Right kidney (tissue), 1 donor: Measurements from ENCODE around the gene PRR19.

Experiments used
- DNase-seq: peaks from one replicate; pipeline ENCODE4 v3.0.0-alpha.2; 2016

Gene PRR19

DNA sequence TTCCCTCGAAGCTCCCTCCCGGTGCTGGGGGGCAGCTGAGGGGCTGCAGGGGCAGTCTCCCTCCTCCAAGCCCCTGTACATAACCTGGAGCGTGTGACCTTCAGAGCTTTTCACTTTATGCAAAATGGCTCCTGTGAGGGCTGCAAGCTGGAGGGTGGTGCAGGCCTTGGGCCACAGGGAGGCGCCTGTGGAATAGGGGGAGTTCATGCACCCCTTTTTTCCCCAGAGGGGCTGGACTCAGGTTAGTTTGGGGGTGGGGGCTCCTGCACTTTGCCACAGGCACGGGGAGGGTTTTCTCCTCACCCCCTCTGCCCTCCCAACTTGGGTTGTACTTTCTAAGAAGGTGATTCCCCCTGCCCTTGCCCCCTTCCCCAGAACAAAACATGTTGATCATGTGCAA is 6.6 kb upstream of the PRR19 start:
- no peak for DNase-seq

DNA sequence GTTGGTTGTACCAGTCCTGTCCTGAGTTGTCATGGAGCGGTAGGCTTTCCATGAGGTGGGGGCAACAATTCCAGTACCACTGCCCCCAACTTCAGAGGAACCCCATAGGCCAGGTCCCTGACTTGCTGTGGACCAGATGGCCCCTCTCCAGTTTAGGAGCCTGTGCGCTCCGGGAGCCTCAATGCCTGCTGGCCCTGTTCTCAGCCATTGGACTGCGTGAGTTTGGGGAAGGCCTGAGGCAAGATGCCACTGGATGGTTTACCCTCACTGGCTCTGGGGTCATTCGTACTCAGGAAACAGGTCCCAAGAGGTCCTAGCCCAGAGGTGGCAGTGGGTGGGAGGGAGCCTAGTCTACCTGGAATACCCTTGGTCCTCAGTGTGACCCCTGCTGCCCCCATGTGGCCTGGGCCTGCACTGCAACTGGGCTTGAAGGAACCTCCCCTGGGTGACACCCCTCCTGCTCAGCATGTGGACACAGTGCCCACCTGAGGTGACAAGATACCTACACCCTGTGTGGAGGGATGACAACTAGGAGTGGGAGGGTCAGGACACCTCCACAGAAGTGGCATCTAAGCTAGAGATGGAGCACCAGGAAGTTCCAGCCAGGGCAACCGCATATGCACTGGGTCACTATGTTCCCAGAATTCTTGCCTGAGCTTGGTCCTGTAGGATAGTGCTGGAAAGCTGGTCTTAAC is 6.0 kb upstream of the PRR19 start:
- DNase-seq = peak; percentile 62

DNA sequence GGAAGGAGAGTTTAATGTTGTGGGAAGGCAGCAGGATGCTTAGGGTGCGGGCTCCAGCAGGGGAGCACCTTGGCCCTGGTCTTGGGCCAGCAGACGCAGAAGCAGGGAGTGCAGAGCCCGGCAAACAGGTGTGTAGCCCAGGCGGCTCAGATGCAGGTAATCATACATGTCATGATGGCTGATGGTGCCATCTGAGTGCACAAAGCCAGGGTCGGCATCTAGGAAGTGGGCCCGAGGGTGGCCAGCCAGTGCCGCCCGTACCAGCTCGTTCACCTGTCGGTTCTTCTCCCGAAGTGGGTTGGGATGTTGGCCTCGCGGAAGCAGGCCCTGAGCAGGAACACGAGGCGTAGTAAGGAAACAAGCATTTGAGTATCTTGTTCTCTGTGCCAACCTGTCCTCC is 4.9 kb upstream of the PRR19 start:
- DNase-seq = no peak

DNA sequence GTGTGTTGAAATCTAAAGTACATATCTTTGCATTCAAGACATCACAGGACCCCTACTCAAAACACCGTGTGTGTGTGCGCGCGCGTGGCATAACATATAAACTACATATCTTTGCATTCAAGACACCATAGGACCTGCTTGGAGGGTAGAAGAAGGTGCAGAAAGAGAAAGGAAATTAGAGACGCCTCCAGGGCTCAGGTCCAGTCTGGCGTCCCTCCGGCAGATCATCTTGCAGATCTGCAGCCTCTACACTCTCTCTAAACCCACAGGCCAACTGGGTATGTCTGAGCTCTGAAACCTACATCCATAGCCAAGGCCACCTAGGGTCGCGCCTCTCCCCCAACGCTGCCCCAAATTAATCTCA is 1.2 kb downstream of the PRR19 start:
- DNase-seq = no peak

DNA sequence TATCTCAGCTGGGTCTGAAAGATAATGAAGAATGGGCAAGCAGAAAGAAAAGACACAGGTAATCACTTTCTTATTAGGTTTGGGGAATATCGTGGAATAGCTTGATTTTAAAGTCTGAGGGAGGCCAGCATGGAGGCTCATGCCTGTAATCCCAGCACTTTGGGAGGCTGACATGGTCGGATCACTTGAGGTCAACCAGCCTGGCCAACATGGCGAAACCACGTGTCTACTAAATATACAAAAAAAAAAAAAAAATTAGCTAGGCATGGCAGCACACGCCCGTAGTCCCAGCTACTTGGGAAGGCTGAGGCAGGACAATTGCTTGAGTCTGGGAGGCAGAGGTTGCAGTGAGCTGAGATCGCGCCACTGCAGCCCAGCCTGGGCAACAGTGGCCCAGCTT is 1.9 kb downstream of the PRR19 start:
- DNase-seq = no peak

DNA sequence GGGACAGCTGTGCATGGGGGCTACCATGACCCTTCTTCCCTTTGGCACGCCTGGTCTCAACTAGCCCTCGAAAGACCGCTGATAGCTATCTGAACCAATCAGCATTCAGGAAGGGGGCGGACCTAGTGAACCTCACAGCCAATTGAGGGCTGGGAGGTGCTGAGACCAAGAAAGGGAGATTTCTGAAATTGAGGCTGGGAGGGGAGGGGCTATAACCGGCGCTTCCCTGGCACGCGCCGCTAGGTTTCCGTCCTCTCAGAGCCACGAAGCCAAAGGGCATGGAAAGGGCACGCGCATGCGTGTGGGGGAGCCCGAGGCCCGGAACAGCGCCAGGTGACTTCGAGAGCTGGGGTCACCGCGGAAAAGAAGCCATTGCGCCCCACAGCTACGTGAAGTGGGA is 4.7 kb downstream of the PRR19 start:
- DNase-seq = no peak

DNA sequence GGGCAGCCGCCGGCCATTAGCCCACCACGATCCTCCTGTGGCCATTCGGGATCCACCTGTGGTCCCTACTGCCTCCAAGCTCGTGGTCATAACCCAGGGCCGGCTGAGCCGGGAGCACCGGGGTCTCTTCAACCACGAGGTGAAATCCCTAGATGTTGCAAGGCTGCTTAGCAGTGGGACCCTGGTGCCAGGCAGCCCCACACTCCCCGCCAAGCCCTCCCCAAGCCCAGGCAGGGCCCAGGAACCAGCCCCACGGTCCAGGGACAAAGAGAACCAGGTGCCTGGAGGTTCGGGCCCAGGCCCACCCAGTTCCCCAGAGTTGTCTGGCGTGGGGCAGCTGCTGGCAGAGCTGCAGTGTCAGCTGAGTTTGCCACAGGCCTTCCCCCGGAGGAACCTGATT is 7.8 kb downstream of the PRR19 start:
- DNase-seq = no peak

DNA sequence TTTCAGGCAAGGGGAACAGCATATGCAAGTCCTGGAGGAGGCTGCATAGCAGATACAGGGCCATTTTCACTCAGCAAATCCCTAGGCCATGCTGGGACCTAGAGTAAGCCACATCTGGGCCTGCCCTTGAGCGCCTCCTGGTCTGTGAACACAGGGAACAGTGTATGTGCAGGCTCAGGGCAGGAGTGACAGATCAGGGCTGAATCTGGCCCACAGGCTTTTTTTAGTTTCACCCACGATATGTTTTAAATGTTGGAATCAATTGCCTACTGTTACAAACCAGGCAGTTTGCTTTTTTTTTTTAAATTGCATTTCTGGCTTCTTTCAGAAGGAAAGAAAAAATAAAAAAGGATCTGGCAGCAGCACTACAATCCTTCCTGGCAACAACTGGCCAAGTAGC is 9.7 kb downstream of the PRR19 start:
- DNase-seq = no peak

DNA sequence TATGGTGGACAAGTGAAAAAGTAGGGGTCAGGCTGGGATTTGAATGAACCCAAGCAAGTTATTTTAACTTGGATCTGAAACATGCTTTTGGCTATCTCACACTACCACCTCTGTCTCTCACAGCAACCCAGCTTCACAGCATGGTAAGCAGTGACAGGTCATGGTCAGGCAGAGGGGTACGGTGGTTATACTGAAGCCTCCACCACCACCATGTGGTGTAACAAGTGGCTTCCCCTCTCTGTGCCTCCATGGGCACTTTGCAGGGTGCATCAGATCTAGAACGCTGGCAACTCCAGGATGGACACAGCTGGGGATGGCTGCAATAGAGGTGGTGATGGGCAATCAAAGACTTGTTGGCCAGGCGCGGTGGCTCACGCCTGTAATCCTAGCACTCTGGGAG is 10.4 kb downstream of the PRR19 start:
- no peak for DNase-seq

DNA sequence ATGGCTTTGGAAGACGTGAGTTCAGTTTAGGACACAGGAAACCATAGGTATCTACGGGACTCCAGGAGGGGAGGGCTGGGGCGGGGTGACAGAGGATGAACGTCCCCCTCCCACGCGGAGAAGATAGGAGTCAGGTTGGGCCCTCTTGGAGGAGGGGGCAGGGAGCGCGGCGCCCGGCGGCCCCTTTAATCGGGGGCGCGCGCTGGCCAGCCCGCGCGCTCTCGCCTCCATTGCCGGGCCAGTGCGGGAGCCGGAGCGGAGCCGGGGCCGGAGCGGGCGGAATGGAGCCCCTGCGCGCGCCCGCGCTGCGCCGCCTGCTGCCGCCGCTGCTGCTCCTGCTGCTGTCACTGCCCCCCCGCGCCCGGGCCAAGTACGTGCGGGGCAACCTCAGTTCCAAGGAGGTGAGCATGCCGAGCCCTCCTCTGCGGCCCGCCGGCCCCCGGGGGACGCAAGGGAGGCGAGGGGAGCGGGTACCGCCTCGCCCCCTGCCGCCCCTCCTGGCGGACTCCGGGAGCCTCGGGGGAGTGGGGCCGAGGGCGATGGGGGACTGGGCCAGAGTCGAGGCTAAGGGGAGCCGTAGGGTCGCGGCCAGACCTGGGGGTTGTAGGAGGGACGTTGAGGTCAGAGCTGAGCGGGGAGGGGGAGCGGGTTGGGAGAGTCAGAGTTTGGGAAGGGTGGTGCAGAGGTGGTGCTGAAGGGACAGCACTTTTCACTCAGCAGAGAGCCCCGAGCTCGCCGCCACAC is 11.3 kb downstream of the PRR19 start, which contains the start of gene TMEM145:
Gene TMEM145 (plus strand): TSS at position 214 of the 744 bp plus-strand sequence. CDS start 68 bp downstream, at position 282.
- peak; percentile 73 for DNase-seq

DNA sequence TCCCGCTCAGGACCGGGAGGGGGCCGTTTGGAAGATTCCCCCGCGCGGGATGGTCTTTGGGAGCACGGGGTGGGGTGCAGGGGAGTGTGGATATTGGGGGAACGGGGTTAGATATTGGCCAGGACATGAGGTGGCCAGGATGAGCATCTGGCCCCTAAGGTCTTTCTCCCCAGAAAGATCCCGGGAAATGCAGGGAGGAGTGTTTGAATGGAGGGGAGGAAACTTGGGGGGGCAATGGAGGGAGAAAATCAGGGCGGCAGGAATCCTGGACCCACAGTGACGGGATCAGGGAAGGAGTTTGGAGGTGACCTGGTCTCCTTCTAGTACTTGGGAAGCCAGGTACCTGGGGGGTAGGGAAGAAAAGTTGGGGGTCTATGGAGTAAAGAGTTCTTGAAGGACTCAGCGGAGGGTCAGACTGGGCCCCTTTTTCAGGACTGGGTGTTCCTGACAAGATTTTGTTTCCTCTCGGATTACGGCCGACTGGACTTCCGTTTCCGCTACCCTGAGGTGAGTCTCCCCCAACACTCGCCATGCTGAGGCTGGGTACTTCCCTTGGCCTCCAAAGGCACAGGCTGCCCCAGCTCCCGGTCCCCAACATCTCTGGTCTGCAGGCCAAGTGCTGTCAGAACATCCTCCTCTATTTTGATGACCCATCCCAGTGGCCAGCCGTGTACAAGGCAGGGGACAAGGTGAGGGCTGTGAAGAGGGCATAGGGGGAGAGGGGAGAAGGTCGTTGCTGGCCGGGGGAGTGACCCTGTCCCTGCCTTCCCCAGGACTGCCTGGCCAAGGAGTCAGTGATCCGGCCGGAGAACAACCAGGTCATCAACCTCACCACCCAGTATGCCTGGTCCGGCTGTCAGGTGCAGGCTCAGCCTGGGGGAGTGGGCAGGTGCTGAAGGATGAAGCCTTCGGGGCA is 12.2 kb downstream of the PRR19 start:
- no peak for DNase-seq

DNA sequence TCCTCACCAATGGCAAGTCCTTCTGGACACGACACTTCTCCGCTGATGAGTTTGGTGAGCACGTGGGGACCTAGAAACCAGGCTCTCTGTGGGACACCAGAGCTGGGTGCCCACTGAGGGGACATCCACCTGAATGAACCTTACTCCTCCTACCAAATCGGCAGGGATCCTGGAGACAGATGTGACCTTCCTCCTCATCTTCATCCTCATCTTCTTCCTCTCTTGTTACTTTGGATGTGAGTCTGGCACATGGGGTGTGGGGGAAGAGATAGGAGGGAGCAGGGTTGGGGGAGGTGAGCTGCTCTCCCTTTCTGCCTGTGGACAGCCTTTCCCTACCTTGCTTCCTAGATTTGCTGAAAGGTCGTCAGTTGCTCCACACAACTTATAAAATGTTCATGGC is 13.1 kb downstream of the PRR19 start:
- no peak for DNase-seq

DNA sequence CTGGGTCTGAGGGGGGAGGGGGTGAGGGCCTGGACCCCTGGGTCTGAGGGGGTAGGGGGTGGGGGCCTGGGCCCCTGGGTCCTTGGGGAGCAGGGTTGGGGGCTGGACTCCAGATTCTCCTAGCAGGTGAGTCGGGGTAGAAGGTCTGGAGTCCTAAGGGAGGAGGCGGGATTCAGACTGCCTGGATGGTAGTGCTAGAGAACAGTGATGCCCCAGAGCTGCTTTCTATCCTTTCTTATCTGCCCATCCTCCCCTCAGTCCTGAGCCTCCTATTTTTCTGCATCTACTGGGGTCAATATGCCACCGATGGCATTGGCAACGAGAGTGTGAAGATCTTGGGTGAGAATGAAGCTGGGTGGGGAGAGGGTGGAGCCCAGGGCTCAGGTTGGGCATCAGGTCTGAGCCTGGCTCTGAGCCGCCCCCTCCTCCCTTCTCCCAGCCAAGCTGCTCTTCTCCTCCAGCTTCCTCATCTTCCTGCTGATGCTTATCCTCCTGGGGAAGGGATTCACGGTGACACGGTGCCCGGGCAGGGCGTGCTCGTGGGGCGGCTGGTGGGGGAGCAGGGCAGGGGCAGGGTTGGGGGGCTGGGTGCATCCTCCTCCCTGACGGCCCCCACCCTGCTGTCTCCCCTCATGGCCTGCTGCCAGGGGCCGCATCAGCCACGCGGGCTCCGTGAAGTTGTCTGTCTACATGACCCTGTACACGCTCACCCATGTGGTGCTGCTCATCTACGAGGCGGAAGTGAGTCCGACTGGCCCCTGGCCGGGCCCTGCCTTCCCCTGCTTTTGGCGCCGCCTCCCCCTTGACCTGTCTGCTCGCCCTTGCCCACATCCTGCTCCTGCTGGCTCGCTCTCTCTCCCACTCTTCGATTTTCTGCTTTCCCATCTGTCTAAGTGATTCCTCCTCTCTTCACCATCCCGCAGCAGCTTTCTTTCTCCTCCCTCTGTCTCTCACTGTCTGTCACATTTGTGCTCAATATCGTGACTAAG is 14.6 kb downstream of the PRR19 start:
- DNase-seq = no peak

DNA sequence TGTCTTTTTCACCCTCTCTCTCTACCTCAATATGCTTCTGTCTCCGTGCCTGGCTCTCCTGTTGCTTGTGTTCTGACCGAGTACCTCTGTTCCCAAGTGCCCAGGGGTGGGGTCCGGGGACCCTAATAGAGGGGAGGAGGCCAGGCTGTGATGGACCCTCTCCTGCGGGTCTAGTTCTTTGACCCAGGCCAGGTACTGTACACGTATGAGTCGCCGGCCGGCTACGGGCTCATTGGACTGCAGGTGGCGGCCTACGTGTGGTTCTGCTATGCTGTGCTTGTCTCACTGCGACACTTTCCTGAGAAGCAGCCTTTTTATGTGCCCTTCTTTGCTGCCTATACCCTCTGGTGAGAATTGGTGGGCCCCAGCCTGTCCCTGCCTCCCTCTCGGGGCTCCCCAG is 15.6 kb downstream of the PRR19 start:
- DNase-seq = no peak

DNA sequence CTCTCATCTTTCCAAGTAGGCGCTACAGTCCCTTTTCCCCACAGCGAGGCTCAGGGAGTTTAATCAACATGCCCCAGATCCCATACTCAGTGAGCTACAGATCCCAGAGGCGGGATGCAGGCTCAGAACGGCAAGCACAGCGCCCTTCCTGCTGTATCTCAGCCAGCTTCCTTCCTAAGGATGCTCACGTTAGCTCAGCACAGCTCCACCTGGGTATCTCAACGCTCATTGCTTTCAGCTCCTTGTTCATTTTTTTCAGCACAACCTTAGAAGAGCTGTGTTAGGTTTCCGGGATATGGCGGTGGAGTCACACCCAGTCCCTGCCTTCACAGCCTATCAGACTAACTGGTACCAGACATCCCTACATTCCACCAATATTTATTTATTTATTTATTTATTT is 20.4 kb downstream of the PRR19 start:
- DNase-seq = no peak

DNA sequence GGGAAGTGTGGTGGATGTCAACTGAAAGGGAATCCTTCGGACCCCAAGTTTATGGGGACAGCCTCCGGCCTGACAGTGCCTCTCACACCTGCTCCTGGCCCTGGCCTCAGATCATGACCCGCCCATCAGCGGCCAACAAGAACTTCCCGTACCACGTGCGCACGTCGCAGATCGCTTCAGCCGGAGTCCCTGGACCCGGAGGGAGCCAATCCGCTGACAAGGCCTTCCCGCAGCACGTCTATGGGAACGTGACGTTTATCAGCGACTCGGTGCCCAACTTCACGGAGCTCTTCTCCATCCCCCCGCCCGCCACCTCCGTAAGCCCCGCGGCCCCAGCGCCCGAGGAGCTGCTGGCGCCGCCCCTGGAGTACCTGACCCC is 21.5 kb downstream of the PRR19 start:
- no peak for DNase-seq

DNA sequence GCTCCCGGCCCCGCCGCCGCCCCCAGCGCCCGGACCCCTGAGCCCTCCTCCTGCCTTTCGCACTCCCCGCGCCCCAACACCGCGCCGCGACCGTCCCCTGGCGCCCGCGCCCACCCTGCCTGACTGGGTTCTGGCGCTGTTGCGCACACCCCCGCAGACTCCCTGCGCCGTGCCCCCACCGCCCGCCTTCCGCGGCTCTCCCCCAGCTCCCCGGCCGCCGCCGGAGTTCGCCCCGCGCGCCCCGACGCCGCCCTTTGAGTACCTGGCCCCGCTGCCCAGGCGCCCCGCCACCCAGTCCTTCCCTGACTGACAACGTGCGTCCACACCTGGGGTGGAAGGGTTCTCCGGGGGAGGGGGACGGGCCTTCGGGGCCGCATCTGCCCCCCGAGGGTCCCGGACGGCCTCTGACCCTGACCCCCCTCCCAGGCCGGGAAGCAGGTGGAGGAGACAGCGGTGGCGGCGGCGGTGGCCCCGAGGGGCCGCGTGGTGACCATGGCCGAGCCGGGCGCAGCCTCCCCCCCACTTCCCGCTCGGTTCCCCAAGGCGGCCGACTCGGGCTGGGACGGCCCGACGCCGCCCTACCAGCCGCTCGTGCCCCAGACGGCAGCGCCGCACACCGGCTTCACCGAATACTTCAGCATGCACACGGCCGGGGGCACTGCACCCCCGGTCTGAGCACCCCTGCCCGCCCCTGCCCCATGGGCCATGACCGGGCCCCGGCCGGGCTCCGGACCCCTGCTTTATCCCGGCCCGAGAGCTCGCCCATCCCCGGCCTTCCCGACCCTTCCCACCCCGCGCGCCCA is 22.1 kb downstream of the PRR19 start:
- no peak for DNase-seq

DNA sequence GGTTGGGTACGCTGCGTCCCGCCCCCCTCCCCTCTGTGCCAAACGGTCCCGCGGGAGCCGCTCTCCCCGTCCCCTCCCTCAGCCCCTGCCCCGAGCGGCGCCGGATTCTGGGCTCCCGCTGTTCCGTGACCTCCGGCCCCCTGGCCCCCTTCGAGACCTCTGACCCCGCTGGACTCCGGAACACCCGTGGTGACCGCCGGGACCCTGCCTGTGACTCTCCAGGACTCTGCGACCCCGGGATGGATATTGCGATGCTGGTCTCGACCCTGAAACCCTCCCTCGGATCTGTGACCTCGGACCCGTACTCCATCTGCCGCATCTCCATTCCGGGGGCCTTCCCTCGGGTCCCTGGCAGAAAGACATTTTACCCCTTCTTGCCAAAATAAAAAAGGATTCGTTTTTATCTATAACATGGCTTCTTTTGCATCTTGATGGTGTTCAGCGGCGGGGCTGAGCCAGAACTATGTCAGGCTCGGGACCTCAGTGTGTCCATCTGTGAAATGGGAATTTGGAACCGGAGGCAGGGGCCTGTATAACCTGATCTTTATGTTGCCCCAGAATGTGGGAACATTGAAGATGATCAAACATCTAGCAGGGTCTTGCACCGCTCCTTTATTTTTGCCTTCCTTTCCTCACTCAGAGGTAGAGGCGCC is 22.8 kb downstream of the PRR19 start:
- DNase-seq = no peak

DNA sequence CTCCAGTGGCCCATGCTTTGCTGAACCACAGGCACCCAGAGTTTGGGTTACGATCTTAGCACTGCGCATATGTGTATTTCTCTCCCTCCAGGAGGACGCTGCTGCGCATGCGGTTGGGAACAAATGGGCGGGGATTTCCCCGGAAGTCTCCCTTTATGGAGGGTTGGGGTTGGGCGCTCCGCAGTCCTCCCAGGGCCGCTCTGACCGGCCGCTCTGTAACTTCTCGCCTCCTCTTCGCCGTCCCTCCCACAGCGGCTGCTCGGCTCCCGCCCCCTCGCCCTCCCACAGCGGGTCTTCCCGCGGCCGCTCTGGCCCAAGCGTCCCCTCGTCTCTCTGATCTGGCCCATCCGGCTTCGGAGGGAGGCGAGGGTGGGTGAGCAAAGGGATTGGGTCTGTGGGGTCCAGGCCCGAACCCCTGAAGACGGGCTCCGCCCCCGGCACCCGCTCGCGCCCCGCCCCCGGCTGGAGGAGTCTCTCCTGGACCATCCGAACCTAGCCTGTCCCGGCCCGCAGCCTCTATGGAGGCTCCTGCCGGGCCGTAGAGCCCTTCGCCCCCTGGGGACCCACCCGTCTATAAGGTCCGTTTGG is 23.5 kb downstream of the PRR19 start, which contains the start of gene MEGF8:
Gene MEGF8 (plus strand): TSS at position 328 of the 588 bp plus-strand sequence. CDS start 609 bp downstream, outside the sequence.
- DNase-seq = peak; percentile 86
